HG03575 (cell line): ENCODE results near the gene USP2.

Experiments used
- ATAC-seq: cut with Tn5 transposase; IDR thresholded peaks from one replicate; pipeline ENCODE4 v1.9.1; 2021; ENCODE audit not compliant: unreplicated experiment, insufficient number of reproducible peaks, low FRiP score; ENCODE audit errors: extremely low read depth

USP2 gene

GRCh38 chr11:119381181-119381988, at the start of gene USP2:
Gene USP2 (minus strand): TSS chr11:119381690. CDS start chr11:119373480, 8,210 bp downstream.
- peak; percentile 61 for ATAC-seq

- no peak for ATAC-seq
These were observed 45.8 kb upstream of the USP2 start for GRCh38 chr11:119427279-119427678.

- no peak for ATAC-seq
These were observed 44.7 kb upstream of the USP2 start for GRCh38 chr11:119426142-119426541.

GRCh38 chr11:119424775-119425174, 43.3 kb upstream of the USP2 start:
- ATAC-seq = no peak

- ATAC-seq = no peak
These were observed 42.8 kb upstream of the USP2 start for GRCh38 chr11:119424276-119424675.

DNA sequence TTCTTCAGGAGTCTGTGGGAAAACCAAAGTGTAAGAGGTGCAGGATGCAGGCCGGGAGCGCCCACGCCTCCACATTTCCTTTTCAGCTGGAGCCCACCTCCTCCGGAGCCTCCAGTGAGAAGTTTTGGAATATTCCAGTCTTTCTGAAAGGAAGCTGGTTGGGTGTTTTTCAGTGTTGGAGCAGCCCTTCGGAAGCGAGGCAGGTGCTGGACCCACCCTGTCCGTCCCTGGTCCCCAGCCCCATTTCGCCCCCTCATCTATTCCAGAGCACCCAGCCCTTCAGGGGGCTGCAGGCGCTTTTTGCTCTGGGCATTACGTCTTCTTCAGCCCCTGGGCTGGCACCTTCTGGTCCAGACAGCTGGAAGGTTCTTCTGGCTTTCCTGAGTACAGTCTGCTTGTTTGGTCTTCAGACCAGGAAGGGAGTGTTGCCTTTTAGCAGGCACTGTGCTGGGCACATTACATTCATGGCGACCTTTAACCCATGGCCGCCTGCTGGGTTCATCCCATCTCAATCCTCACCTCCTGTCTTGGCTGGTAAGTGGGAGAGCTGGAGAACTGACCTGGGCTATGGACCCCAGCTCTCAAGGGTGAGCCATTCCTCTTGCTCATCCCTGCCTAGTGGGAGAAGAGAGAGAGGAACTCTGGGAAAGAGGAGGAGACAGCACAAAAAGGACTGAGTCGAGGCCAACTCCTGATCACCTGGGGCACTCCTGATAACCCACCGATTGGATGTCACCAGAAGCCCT, 42.2 kb upstream of the USP2 start:
- no peak for ATAC-seq

DNA sequence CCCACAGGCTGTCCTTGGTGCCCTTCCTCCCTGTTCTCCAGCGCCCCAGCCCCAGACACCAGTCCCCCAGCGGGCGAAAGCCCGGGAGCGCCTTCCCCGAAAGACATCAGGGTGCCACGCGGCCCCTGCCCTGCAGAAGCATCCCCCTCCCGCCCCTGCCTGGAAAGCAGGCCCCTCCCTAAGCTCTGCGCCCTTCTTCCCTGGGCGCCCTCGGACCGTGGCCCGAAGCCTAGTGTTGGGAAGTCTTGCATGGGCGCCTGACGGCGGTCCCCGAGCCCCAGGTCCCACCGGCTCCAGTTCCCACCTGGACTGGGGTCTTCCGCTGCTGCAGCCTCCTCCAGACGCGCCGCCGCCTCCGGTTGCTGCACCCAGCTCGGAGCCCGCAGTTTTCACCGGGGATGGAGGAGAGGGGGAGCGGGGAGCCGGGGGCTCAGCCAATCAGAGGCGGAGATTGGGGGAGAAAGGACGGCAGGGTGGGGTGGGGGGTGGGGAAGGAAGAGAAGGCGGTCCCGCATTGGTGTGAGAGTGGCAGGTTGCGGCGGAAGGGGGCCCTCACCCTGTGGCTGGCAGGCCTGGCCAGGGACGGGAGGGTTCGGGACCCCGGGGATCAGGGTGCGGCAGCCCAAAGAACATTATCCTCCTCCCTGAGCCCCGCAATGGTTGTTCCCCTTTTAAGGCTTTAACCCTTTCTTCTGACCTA, 41.5 kb upstream of the USP2 start, which contains the start of gene THY1:
THY1 (minus strand) TSS at position 364 of the 700 bp plus-strand sequence. CDS start 2,267 bp downstream, outside the sequence.
- no peak for ATAC-seq

GRCh38 chr11:119421941-119422808, 40.7 kb upstream of the USP2 start:
- no peak for ATAC-seq

GRCh38 chr11:119421351-119421750, 39.9 kb upstream of the USP2 start:
- ATAC-seq = no peak

DNA sequence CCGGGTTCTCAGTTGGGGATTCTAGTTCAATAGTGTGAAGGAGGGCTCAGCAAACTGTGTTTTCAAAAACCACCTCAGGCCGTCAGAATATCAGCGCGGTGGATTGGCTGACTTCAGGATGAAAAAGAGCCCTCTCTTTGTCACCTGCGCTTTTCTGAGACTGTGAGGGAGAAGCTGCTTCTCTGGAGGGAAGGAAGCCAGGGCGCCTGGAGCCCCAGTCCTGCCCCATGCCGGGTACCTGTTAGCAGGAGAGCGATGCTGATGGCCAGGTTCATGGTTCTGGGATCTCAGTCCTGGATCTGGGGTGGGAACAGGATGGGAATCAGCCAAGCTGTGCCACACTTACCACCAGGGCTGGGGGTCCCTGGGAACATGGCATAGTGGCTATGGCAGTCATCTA, 39.1 kb upstream of the USP2 start:
- ATAC-seq = no peak

GRCh38 chr11:119419834-119420492, 38.5 kb upstream of the USP2 start:
- ATAC-seq = no peak

DNA sequence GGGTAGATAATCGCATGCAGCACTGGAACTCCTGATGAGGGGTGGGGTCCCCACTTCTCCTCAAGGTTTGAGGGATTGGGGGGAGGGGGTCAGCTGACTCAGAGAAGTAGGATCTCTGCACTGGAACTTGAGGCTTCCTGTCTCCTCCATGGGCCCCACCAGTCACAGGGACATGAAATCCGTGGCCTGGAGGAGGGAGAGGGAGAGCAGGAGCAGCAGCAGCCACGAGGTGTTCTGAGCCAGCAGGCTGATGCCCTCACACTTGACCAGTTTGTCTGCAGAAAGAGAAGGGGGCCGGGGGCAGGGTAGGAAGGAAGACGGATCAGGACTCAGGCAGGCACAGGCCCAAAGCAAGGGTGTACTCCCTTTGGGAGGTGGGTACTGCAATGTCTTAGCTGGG, 37.8 kb upstream of the USP2 start:
- ATAC-seq = no peak

- ATAC-seq = no peak
These were observed 37.3 kb upstream of the USP2 start for GRCh38 chr11:119418759-119419158.

DNA sequence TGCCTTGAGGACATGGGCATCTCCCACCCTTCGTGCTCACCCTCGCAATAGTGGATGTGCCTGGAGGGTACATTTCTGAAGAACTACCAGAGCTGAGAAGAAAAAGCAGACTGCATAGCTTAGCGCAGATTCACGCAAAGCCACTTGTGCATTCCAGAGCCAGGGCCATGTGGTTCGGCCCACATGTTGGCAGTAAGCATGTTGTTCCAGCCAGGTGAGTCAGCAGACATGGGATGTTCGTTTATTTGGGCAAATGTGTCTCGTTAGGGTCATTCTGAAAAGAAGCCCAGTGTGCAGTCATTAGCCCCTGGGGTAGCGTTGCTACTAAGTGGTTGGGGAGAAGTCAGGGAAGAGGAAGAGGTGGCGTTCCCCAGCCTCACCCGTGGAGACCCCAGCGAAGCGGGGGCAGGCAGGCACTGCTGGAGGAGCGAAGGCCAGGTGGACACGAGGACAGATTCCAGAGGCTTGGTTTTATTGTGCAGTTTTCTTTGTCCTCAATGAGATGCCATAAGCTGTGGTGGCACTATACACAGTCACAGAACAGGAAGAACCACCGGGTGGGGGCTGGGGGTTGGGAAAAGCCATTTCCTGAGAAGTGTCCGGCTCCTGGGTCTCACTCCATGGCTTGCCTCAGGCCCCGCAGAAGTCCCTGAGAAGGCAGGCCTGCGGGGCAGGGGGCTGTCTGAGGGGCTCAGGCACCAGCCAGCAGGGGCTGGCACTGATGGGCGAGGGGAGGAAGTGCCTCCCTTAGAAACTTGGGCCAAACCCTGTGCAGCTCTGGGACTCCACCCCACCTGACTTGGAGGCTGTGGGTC, 36.4 kb upstream of the USP2 start:
- no peak for ATAC-seq

- ATAC-seq = no peak
These were observed 35.4 kb upstream of the USP2 start for GRCh38 chr11:119416606-119417580.

GRCh38 chr11:119415966-119416365, 34.5 kb upstream of the USP2 start:
- ATAC-seq = no peak
